HCT116 (cell line): ENCODE results near the gene FYCO1. TPM values are rescaled to one million over a fixed set of nuclear protein-coding genes. Genes with fewer than 3 reads are reported as not detected.

Experiments used
- ATAC-seq: fragments of 200-7000 bp; cut with Tn5 transposase; 2 replicates; pipeline ENCODE4 v1.9.1; 2020; ENCODE audit warnings: mild to moderate bottlenecking, moderate library complexity
- BruUV-seq: library from RNA; stranded (reverse); fragments of 400-500 nt; replicated peaks from 2 replicates; lab custom pipeline; 2021; lab: Mats Ljungman, UMichigan
- CTCF ChIA-PET: fragments of 300-600 bp; sonication (Branson Sonifier 250); formaldehyde crosslinking; loops from one replicate; lab custom pipeline; 2021; ENCODE audit warnings: antibody characterized with exemption; lab: Charles Lee
- POLR2A ChIA-PET: fragments of 300-600, 350-600 bp; sonication (Branson Sonifier 250); formaldehyde crosslinking; loops from one replicate; lab custom pipeline; 2021; ENCODE audit warnings: antibody characterized with exemption; lab: Charles Lee
- RAD21 ChIA-PET, 2 experiments: fragments of 300-600 bp; sonication (Branson Sonifier 250); formaldehyde crosslinking; loops; one replicate each; lab custom pipeline; 2023; ENCODE audit warnings: low total read pairs in 2 of 2; ENCODE audit not compliant: uncharacterized antibody in 2 of 2, unreplicated experiment in 2 of 2, low non-redundant PET in 1 of 2; lab: Charles Lee
- DNase-seq: peaks from one replicate; pipeline ENCODE4 v3.0.0-alpha.2; 2010; ENCODE audit warnings: low read depth, low spot score
- H2AFZ ChIP-seq: fragments of 200-600 bp; shearing (Covaris generic), sonication (generic); 2 replicates; pipeline ENCODE4 v1.6.1; 2017; ENCODE audit warnings: low read depth, mixed run types, mixed read lengths, antibody characterized with exemption, low read length; ENCODE audit not compliant: poor library complexity, severe bottlenecking
- H3K27ac ChIP-seq: 2 replicates; pipeline ENCODE4 v1.5.1; 2012; ENCODE audit warnings: low read depth, low read length
- H3K27me3 ChIP-seq: fragments of 200-600 bp; sonication (generic); 2 replicates; pipeline ENCODE4 v1.6.1; 2016; ENCODE audit warnings: mixed run types, low read length, mixed read lengths; ENCODE audit not compliant: insufficient read depth
- H3K36me3 ChIP-seq, 2 experiments: fragments of 200-500 bp in 1 of 2; fragments of 200-600 bp in 1 of 2; sonication (Bioruptor generic) in 1 of 2; sonication (generic) in 1 of 2; 2 replicates each; pipeline versions ENCODE4 v1.5.1 to v1.6.1; 2014 to 2016; ENCODE audit warnings: low read length in 2 of 2, inconsistent platforms in 1 of 2, mixed read lengths in 1 of 2, mixed run types in 1 of 2; ENCODE audit not compliant: insufficient read depth in 2 of 2, control insufficient read depth in 1 of 2
- H3K4me1 ChIP-seq, 2 experiments: fragments of 200-600 bp in 1 of 2; sonication (generic) in 1 of 2; 2 replicates each; pipeline versions ENCODE4 v1.5.1 to v1.6.1; 2012 to 2017; ENCODE audit warnings: low read length in 2 of 2, inconsistent platforms in 1 of 2, mild to moderate bottlenecking in 1 of 2, mixed read lengths in 1 of 2, mixed run types in 1 of 2, moderate library complexity in 1 of 2; ENCODE audit not compliant: insufficient read depth in 2 of 2, control insufficient read depth in 1 of 2
- H3K4me2 ChIP-seq: fragments of 200-600 bp; sonication (generic); 2 replicates; pipeline ENCODE4 v1.6.1; 2017; ENCODE audit warnings: mixed run types, low read length, mixed read lengths
- H3K4me3 ChIP-seq, 2 experiments: fragments of 200-600 bp in 1 of 2; sonication (generic) in 1 of 2; replicated peaks in 1 of 2; 2 replicates each; pipeline ENCODE4 v1.5.1; 2011 to 2016; ENCODE audit warnings: low read length in 2 of 2, control low read depth in 1 of 2, low read depth in 1 of 2, mild to moderate bottlenecking in 1 of 2, mixed read lengths in 1 of 2, mixed run types in 1 of 2
- H3K79me2 ChIP-seq: fragments of 200-600 bp; sonication (generic); 2 replicates; pipeline ENCODE4 v1.6.1; 2017; ENCODE audit warnings: mild to moderate bottlenecking, mixed run types, low read length, moderate library complexity, mixed read lengths; ENCODE audit not compliant: insufficient read depth
- H3K9ac ChIP-seq: fragments of 200-600 bp; sonication (generic); 2 replicates; pipeline ENCODE4 v1.6.1; 2016; ENCODE audit warnings: low read length, mixed read lengths
- H3K9me2 ChIP-seq: fragments of 200-600 bp; sonication (generic), shearing (Covaris generic); 2 replicates; pipeline ENCODE4 v1.6.1; 2017; ENCODE audit warnings: mixed run types, mild to moderate bottlenecking, moderate library complexity; ENCODE audit not compliant: insufficient read depth
- H3K9me3 ChIP-seq, 2 experiments: fragments of 200-500 bp in 1 of 2; fragments of 200-600 bp in 1 of 2; sonication (Bioruptor generic) in 1 of 2; sonication (generic) in 1 of 2; 2 replicates each; pipeline ENCODE4 v1.6.1; 2014 to 2017; ENCODE audit warnings: low read length in 2 of 2, mixed read lengths in 2 of 2, inconsistent platforms in 1 of 2, low read depth in 1 of 2, mild to moderate bottlenecking in 1 of 2, mixed run types in 1 of 2, moderate library complexity in 1 of 2; ENCODE audit not compliant: control insufficient read depth in 1 of 2, insufficient read depth in 1 of 2
- H4K20me1 ChIP-seq: fragments of 200-600 bp; sonication (generic), shearing (Covaris generic); 2 replicates; pipeline ENCODE4 v1.6.1; 2017; ENCODE audit warnings: mixed run types, mild to moderate bottlenecking, moderate library complexity; ENCODE audit not compliant: insufficient read depth
- CBX3 ChIP-seq: IDR thresholded peaks from 2 replicates; pipeline ENCODE4 v1.6.1; 2012; ENCODE audit warnings: low read depth
- CEBPB ChIP-seq: IDR thresholded peaks from 2 replicates; pipeline ENCODE4 v1.6.1; 2012; ENCODE audit warnings: low read depth
- EGR1 ChIP-seq: IDR thresholded peaks from 2 replicates; pipeline ENCODE4 v1.6.1; 2012; ENCODE audit warnings: low read depth
- ELF1 ChIP-seq: IDR thresholded peaks from 2 replicates; pipeline ENCODE4 v1.6.1; 2012; ENCODE audit warnings: low read depth, borderline replicate concordance
- EZH2 ChIP-seq: fragments of 200-600 bp; sonication (generic); IDR thresholded peaks from 2 replicates; pipeline ENCODE4 v1.6.1; 2017; ENCODE audit warnings: antibody characterized with exemption, mixed run types
- EZH2phosphoT487 ChIP-seq: fragments of 200-600 bp; IDR thresholded peaks from 2 replicates; pipeline ENCODE4 v1.6.1; 2018; ENCODE audit warnings: antibody characterized with exemption, borderline replicate concordance
- FOSL1 ChIP-seq: IDR thresholded peaks from 2 replicates; pipeline ENCODE4 v1.6.1; 2012; ENCODE audit warnings: low read depth
- JUND ChIP-seq: IDR thresholded peaks from 2 replicates; pipeline ENCODE4 v1.6.1; 2012
- MAX ChIP-seq: IDR thresholded peaks from 2 replicates; pipeline ENCODE4 v1.6.1; 2012
- POLR2A ChIP-seq: IDR thresholded peaks from 2 replicates; pipeline ENCODE4 v1.7.0; 2011; ENCODE audit warnings: borderline replicate concordance; ENCODE audit not compliant: insufficient read depth, insufficient read length; ENCODE audit errors: extremely low read depth
- POLR2AphosphoS5 ChIP-seq: IDR thresholded peaks from 2 replicates; pipeline ENCODE4 v1.6.1; 2011; ENCODE audit warnings: mild to moderate bottlenecking, low read depth, low read length, moderate library complexity
- REST ChIP-seq: IDR thresholded peaks from 2 replicates; pipeline ENCODE4 v1.6.1; 2012; ENCODE audit warnings: low read depth
- SIN3A ChIP-seq: IDR thresholded peaks from 2 replicates; pipeline ENCODE4 v1.6.1; 2012; ENCODE audit warnings: low read depth
- SP1 ChIP-seq: IDR thresholded peaks from 2 replicates; pipeline ENCODE4 v1.6.1; 2012; ENCODE audit warnings: low read depth
- SRF ChIP-seq: IDR thresholded peaks from 2 replicates; pipeline ENCODE4 v1.6.1; 2012; ENCODE audit warnings: low read depth
- TCF7L2 ChIP-seq: IDR thresholded peaks from 2 replicates; pipeline ENCODE4 v1.7.0; 2011; ENCODE audit warnings: borderline replicate concordance, inconsistent platforms; ENCODE audit not compliant: insufficient read depth, insufficient read length; ENCODE audit errors: extremely low read depth
- YY1 ChIP-seq: IDR thresholded peaks from 2 replicates; pipeline ENCODE4 v1.6.1; 2011; ENCODE audit warnings: low read length, low read depth, moderate library complexity, mild to moderate bottlenecking; ENCODE audit not compliant: insufficient replicate concordance; ENCODE audit errors: extremely low read depth
- ZBTB33 ChIP-seq: IDR thresholded peaks from 2 replicates; pipeline ENCODE4 v1.6.1; 2011; ENCODE audit warnings: mild to moderate bottlenecking, low read length, moderate library complexity; ENCODE audit not compliant: insufficient replicate concordance; ENCODE audit errors: extremely low read depth
- ZFX ChIP-seq: fragments of 450-650 bp; IDR thresholded peaks from 2 replicates; pipeline ENCODE4 v1.6.1; 2017
- ZNF274 ChIP-seq: fragments of 200-500 bp; sonication (Bioruptor generic); IDR thresholded peaks from 2 replicates; pipeline ENCODE4 v1.6.1; 2014; ENCODE audit warnings: mild to moderate bottlenecking, low read depth, low read length, inconsistent platforms
- intact Hi-C: fragments of 100-400 bp; cut with micrococcal nuclease; formaldehyde crosslinking; loops from 2 replicates; pipeline ENCODE4 v1.10.0; 2022
- total RNA-seq: library from RNA; stranded (reverse); gene quantifications from one replicate; pipeline ENCODE4 v1.2.1, GENCODE V29; 2021; ENCODE audit not compliant: unreplicated experiment

FYCO1 gene
- total RNA-seq, 1 experiment from 2014 or later = 15.8 TPM

GRCh38 chr3:45895686-45896468 lies 99.7 kb downstream of the FYCO1 start:
- no peaks in the 10 kb centered on the region for H3K79me2 ChIP-seq
- TF ChIP-seq SP1 = no peak
- no peak for TF ChIP-seq TCF7L2
- TF ChIP-seq JUND = no peak
- no peak for TF ChIP-seq POLR2AphosphoS5
- no peak for TF ChIP-seq ZNF274
- no peak for TF ChIP-seq ELF1
- no peak for TF ChIP-seq REST
- no peak for TF ChIP-seq MAX
- no peak for TF ChIP-seq YY1
- no peak for TF ChIP-seq EZH2phosphoT487
- TF ChIP-seq CEBPB = no peak
- TF ChIP-seq EGR1 = no peak
- no peak for TF ChIP-seq SRF
- no peak for TF ChIP-seq FOSL1
- TF ChIP-seq SIN3A = no peak
- TF ChIP-seq ZFX = no peak
- no peak for TF ChIP-seq POLR2A
- TF ChIP-seq EZH2 = no peak
- no peak for TF ChIP-seq CBX3
- no peak for TF ChIP-seq ZBTB33
- no peaks in the 10 kb centered on the region for H3K36me3 ChIP-seq
- ChIA-PET CTCF (no interaction called here), POLR2A (no interaction called here), RAD21 (no interaction called here)
- no peak overlapping the region for H3K27ac ChIP-seq
- no peak overlapping the region; the same call in 1 of the 2 replicates for H3K4me2 ChIP-seq
- BruUV-seq = no TSS peak
- intact Hi-C loops = no loop called here
- ATAC-seq = no peak
- H4K20me1 ChIP-seq = no peaks in the 10 kb centered on the region
- no peaks in the 10 kb centered on the region for H3K9me2 ChIP-seq
- peaks cover 15 to 18% of the 10 kb centered on the region in 2 experiments for H3K4me1 ChIP-seq
- no peak for DNase-seq
- no peaks in the 10 kb centered on the region for H3K27me3 ChIP-seq
- no peak overlapping the region for H3K4me3 ChIP-seq
- no peaks in the 10 kb centered on the region for H3K9me3 ChIP-seq
- H2AFZ ChIP-seq = no peak overlapping the region
- H3K9ac ChIP-seq = no peak overlapping the region
